Neural progenitor cell (in vitro differentiated cells): Measurements from ENCODE around the gene S100A12.

ENCODE experiments used
- EZH2 ChIP-seq: fragments of 200-600 bp; sonication (generic); IDR thresholded peaks from 2 replicates; pipeline ENCODE4 v1.6.1; 2017; ENCODE audit warnings: antibody characterized with exemption, mild to moderate bottlenecking, moderate library complexity
- EZH2phosphoT487 ChIP-seq: fragments of 200-600 bp; sonication (generic); IDR thresholded peaks from 2 replicates; pipeline ENCODE4 v1.6.1; 2017; ENCODE audit warnings: antibody characterized with exemption
- TF ChIP-seq, protein P1 (sequence below): fragments of 200-600 bp; sonication (generic); IDR thresholded peaks from 2 replicates; pipeline ENCODE4 v1.5.1; 2017; ENCODE audit warnings: antibody characterized with exemption, mild to moderate bottlenecking

DNA sequence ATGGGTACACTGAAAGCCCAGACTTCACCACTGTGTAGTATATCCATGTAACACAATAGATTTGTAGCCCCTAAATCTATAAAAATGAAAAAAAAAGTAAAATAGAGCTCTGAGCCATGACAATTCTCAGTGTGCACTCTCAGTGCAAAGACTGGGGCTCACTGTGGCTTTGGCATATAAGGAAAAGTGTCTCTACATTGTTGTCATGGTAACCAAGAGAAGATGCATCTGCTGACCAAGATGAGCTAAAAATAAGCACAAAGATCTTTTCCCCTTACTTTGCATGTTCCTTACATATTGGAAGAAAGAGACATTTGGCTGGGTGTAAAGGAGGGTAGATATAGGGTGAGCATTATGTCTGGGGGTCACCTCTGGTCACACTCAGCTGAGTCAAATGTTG lies 38.8 kb downstream of the S100A12 start:
- TF ChIP-seq, protein P1, sequence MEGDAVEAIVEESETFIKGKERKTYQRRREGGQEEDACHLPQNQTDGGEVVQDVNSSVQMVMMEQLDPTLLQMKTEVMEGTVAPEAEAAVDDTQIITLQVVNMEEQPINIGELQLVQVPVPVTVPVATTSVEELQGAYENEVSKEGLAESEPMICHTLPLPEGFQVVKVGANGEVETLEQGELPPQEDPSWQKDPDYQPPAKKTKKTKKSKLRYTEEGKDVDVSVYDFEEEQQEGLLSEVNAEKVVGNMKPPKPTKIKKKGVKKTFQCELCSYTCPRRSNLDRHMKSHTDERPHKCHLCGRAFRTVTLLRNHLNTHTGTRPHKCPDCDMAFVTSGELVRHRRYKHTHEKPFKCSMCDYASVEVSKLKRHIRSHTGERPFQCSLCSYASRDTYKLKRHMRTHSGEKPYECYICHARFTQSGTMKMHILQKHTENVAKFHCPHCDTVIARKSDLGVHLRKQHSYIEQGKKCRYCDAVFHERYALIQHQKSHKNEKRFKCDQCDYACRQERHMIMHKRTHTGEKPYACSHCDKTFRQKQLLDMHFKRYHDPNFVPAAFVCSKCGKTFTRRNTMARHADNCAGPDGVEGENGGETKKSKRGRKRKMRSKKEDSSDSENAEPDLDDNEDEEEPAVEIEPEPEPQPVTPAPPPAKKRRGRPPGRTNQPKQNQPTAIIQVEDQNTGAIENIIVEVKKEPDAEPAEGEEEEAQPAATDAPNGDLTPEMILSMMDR: no peak
- TF ChIP-seq EZH2 (no peak), EZH2phosphoT487 (no peak)
